IPS-NIHi7 (cell line): ENCODE measurements around the gene CCBE1.
"Not testable (repeated sequence)": the region's sequence is repeated elsewhere in the genome, so short reads cannot be mapped to it uniquely, and the experiment has no call there.

Experiments
- DNase-seq: peaks from one replicate; pipeline ENCODE4 v3.0.0; 2012; ENCODE audit warnings: mixed read lengths; ENCODE audit errors: extremely low spot score

The CCBE1 gene

DNA sequence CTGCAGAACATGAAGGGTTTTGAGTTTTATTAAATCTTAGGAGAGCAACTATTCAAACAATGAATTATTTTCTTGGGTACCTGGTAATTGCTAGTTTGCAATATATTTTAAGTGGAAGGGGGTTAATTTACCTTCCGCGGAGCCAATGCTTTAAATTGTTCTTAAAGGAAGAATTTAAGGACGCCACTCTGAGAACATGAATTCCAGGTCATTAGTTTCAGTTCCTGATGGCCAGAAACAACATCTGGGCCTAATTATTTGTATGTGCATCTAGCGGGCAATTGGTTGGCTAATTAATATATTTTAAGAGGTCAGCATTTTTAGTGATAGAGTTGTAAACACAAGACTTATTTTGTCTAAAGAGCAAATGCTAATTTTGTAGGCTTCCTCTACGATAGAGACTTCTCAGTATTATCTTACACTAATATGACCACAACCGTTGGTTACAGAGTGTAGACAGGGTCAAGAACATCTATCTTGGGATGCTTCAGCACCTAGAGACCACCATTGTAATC is 40.8 kb downstream of the CCBE1 start:
- no peak for DNase-seq

DNA sequence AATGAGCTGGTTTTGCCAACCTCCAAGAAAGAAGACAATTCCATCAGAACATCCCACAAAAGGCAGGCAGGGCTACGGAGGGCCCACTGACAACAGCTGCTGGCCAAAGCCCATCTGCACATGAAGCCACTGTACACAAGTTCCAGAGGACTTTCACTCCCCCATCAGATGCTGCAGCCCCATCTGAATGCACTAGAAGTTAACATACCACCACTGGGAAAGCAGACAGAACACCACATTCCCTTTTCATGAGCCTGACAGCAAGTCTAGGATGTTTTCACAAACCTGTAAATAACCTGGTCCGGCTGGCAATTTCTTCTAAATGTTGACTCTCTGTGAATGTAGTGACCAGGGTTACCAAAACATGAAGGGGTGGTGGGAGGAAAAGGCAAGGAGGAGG is 41.5 kb downstream of the CCBE1 start:
- DNase-seq: no peak

DNA sequence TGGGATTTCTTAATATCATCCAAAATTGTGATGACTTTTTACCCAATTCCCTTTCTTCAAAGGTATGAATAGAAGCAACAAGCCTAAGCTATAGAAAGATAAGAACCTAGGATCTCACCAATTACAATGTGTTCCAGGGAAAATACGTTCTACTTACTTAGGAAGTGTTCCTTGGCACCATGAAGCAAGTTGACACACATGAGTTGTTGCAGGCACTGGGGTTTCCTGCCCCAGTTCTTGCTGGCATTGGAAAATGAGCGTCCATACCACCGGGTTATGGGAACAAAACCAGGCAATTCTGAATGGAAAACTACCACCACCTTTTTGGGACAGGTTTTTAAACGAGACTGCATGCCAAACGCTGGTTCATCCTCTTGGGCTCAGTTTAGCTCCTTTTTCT is 46.2 kb downstream of the CCBE1 start:
- DNase-seq: no peak

DNA sequence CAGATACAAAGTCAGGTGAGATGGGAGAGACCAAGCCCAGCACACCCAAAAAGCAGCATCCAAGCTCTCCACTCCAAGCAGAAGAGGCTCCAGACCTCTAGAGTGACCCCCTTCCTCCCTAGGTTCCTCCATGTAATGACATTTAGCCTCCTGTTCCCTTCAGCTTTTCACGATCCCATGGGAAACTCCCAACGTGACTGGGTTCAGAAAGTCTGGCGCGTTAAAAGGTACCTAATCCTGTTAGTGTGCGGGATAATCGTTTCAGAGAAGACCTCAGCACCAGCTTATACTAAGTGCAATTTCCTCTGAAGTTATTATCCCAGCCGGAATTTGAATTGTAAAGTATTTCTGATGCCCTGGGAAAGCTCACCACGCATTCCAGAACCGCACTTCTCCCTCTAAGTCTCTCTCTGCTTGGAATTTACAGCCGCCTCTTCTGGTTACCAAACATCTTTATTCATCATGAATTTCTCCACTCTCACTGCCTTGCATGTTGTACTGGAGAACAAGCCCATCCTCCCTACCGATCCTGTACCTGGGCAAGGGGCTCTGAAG is 46.9 kb downstream of the CCBE1 start:
- no peak for DNase-seq

DNA sequence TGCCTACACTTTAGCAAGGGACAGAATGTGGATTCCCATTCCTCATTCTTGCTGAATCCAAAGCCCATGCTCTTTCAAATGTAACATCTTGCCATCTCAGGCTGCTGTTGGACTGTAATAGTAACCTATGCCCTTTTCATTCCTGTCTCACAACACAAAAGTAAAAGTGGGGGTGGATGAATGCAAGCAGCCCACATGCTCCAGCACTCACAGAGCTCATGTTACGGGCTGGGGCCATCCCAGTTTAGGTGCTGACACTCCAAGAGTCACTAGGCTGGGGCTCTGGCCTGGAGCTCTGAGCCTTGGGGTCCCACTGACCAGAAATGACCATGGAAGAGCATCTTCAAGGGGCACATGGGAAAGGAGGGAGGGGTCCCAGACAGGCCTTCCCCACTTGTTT is 47.6 kb downstream of the CCBE1 start:
- DNase-seq: no peak

DNA sequence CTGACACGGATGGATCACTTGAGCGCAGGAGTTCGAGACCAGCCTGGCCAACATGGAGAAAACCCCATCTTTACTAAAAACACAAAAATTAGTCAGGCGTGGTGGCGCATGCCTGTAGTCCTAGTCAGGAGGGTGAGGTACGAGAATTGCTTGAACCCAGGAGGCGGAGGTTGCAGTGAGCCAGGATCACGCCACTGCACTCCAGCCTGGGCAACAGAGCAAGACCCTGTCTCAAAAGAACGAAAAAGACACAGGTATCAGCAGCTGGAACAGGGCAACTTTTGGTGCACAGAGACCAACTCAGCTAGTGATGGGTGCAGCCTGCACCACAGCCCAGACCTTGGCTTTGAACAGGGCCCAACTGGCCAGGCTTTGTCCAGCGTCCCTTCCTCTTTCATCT is 48.8 kb downstream of the CCBE1 start:
- DNase-seq: not testable (repeated sequence)

DNA sequence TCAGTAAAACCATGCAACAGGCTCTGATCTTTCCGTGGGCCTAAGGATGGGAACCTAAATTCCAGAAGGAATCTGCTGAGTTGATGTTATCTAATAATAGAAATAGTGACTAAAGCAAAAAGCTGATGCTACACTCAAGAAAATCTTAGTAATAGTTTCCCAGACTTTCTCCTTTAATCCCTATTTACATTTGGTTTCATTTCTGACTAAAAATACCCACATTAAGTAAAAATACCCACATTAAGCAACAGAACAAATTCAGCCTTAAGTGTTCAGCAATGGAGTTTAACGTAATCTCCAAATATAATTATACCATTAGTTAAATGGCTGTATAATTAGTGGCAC is 50.3 kb downstream of the CCBE1 start:
- no peak for DNase-seq

DNA sequence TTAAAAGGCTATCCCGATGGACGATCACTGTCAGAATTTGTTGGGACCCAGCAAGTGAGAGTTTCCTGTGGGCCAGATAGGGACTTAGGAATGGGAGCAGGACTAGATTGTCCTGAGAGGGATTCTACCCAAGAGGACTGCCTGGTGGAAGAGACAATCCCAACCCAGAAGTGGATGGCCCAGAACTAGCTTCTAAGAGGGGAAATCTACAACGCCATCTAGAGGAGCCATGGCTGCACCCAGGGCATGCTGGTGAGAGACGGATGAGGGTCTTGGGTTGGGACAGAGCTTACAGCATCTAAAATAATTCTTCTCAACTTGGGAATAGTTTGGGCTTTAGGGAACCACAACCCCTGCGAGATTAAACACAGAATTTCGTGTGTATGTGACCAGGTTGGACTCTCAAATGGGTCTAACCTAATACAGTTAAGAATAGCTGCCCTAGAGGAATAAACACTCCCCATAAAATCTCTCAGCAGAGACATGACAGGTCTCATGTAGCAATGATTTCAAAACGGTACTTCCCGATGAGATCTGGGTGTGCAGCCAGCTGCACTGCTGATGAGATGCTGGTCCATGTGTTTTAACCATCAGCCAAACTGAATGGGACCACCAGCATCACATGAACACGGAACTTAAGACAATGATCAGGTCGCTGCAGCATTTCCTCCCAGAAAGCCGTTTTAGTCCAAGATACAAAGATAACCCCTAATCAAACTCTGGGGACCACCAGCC is 50.8 kb downstream of the CCBE1 start:
- DNase-seq: peak; percentile 56

DNA sequence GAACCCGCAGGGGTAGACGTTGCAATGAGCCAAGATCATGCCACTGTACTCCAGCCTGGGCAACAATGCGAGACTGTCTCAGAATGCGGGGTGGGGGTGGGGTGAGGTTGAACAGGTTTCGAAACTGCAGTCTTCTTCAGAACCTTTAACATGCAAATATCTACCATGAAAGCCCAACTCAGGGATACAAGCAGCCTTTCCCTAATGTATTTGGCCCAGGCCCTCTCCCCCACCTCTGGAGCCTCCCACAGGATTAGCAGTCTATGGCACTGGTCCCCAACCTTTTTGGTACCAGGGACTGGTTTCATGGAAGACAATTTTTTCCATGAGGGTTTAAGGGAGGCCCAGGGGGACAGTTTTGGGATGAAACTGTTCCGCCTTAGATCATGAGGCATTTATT is 53.5 kb downstream of the CCBE1 start:
- DNase-seq: no peak

DNA sequence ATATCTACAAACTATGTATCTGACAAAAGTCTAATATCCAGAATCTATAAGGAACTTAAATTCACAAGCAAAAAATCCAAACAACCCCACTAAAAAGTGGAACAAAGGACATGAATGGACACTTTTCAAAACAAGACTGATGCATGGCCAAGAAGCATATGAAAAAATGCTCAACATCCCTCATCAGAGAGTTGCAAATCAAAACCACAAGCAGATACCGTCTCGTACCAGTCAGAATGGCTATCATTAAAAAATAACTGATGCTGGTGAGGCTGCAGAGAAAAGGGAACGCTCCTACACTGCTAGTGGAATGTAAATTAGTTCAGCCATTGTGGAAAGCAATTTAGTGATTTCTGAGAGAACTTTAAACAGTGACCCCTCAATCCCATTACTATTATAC is 56.5 kb downstream of the CCBE1 start:
- no peak for DNase-seq

DNA sequence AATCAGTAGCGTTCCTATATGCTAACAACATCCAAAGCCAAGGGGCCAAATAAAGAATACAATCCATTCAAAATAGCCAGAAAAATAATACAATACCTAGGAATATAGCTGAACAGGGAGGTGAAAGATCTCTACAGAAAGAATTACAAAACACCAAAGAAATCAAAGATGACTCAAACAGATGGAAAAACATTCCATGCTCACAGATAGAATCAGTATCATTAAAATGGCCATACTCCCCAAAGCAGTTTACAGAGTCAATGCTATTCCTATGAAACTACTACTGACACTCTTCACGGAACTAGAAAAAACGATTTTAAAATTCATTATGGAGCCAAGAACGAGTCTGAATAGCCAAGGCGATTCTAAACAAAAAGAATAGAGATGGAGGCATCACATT is 57.4 kb downstream of the CCBE1 start:
- no peak for DNase-seq

DNA sequence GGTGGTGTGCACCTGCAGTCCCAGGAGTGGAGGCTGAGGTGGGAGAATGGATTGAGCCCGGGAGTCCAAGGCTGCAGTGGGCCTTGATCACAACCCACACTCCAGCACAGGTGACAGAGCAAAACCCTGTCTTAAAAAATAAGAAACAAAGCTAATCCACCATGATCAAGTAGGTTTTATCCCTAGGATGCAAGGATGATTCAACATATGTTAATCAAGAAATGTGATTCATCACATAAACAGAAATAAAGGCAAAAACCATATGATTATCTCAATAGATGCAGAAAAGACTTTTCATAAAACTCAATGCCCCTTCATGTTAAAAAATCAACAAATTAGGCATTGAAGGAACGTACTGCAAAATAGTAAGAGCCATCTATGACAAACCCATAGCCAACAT is 58.1 kb downstream of the CCBE1 start:
- DNase-seq: no peak

DNA sequence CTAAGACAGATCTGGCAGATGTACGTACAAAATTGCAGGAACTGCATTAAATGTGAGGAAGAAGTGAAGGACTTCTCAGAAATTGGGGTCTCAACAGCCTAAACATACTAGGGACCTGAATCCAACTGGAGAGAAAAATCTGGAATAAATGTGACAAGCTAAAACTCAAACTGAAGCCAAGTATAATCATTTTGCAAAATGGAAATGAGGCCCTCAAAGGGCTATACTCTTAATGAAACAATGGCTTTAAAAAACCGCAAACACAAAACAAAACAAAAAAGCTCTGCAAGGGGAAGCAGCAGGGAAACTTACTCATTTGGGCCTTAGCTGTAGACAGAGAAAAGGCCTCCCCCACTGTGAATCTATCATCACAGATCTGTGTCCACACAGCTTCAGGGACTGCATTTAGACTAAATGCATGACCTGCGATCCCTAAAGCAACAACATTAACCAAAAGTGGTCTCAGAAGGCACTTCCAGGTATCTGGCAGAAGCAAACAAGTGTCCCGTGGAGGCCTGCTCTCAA is 63.2 kb downstream of the CCBE1 start:
- no peak for DNase-seq

DNA sequence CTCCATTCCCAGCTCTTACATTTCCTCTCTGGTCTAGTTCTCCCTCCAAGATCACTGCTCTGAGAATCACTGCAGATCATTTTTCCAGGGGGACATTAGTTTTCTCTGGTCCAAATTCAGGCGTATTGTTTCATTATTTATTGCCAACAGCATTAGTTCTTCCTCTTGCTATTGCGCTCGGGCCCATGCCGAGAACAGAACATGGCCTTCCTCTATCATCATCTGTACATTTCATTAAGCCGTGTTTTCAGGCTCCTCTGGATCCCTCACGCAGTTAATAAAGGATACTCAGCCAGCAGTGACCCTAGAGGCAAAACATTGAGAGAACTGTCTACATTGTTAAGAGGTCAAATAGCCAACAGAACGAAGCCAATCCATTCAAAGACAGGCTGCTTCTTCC is 63.9 kb downstream of the CCBE1 start:
- DNase-seq: no peak

DNA sequence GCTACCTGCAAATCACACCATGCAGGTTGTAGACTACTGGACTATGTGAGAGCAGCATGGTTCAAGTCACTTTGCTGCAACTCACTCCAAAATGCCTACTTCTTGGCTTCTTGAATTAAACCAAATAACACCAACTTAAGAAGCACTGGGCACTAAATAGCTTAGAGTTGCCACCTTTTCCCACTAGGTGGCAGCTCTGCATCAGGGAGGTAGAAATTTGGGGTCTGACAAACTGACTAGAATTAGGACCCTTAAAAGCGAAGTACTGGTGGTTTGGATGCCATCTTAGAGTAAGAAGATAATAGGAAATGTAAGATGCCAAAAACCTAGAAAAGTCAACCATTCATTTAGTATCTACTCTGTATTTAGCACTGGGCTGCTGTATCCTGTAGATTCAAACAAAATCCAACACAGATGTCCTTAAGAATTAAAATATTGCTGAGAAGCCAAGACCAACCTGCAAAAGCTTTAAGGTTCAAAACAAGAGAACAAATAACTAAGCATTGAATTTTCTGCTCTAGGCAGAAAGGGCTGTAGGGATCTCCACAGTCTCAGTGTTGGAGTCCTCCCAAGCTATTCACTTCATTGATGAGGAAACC is 65.5 kb downstream of the CCBE1 start:
- DNase-seq: peak; percentile 64

DNA sequence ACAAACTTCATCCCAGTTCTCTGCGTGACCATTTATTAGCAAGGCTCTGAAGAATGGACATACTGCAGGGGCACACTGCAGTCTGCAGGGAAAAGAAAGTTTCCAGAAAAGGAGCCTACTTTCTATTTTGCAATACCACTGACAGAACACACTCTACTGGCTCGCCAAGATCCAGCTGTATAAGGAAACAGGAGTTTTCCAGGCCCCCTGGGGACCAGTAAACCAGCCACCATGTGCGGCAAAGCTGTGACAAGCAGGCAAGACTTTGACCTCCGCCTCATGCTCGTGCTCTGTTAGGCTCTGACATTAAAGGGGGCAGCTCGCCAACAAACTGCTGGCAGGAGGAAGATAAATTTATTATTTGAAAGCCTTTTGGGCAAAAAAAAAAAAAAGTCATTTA is 67.3 kb downstream of the CCBE1 start:
- no peak for DNase-seq

DNA sequence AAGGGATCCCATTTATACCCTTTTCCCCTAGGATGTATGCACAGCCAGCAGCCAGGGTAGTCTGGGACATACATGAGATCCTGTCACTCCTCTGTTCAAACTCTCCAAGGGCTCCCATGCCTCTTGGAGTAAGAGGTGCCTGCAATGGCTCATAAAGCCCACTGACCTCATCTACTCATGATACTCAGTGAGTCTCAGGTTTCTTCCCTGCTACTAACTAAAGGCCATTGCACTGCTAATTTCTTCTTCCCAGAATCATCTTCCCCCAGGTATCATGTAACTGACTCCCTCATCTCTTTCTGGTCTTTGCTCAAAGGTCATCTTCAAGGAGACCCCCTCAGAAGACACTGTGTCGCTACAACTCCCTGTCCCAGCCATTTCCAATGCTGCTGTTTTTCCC is 68.2 kb downstream of the CCBE1 start:
- DNase-seq: no peak

DNA sequence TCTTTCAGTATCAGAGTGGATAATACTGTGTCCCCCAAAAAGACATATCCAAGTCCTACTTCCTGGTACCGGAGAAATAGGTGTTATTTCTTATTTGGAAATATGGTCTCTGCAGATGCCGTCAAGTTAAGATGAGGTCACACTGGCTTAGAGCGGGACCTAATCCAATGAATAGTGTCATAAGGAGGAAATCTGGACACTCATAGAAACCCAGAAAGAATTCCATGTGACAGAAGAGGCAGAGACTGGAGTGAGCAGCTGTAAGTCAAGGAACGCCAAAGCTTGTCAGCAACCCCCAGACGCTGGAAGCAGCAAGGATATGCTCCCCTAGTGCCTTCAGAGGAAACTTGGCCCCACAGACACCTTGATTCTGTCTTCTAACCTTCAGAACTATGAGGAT is 69.8 kb downstream of the CCBE1 start:
- DNase-seq: no peak

DNA sequence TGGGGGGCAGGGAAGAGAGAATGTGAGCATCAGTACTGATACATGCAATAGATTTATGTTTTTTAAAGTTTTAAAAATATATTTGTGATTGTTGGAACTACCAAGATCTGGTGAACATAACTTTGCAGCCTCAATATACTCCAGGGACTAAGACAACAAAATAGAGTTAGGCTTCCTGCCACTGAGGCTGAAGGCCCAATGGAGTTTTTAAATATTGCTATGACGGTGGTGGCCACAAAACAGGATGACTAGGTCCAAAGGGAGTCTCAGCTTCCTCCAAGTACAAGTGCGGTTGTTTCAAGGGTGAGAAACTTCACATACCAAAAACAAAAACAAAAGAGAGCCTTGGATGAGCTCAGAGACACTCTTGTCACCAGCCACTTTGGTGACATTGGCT is 72.9 kb downstream of the CCBE1 start:
- no peak for DNase-seq

DNA sequence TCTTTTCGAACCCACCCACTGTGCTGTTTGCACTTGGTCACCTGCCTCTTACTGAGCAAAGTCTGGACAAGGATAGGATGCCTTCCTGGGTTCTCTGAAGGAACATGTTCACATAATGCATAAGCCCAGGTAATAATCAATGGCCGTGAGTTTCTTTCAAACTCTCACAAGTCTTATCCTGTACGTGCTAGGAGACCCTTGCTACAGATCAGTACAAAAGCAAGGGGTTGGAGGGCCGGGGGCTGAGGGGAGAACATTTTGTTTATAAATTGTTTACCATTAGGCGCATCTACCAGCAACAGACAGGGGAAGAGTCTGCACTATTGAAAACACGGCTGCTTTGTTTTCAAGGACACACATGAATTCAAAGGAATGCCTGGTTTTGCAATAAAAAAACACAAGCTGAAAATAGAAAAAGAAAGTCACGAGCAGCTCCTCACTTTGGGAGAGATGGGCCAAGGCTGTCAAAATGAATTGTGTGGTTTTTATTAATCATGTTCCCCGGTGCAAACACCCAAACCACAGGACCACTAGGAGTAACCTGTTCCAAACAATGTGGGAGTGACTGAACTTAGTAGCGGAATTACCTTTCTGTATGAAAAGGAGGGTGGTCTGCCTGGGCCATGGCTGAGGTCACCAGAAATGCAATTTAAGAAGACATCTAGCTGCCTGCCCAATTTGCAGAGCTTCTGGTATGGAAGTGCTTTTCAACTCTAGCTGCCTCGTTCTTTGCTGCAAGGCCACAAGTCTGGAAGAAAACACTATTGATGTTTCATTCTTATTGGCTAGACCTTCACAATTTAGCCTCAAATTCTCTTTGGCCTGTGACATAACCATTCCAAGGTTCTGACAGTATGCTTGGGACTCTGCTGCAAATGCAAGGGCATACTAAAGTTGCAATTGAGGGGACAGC is 73.5 kb downstream of the CCBE1 start:
- DNase-seq: no peak

DNA sequence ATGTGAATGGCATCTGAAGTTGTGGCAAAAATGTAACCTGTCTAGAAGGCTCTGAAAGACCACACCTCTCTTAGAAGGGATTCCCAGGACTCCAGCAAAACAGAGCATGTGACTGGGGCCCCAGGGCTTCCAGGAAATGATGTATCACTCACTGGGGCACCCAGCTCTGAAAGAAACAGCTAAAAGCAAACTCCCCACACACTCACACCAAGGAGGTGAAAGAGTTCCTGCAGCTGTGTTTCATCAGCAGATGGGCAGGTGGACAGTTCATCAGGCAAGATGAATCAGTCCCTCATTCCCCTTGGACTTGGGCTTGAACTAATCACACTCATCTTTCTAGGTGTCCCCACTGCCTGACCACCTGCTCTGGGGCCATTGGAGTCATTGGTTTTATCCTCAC is 76.2 kb downstream of the CCBE1 start:
- DNase-seq: no peak

DNA sequence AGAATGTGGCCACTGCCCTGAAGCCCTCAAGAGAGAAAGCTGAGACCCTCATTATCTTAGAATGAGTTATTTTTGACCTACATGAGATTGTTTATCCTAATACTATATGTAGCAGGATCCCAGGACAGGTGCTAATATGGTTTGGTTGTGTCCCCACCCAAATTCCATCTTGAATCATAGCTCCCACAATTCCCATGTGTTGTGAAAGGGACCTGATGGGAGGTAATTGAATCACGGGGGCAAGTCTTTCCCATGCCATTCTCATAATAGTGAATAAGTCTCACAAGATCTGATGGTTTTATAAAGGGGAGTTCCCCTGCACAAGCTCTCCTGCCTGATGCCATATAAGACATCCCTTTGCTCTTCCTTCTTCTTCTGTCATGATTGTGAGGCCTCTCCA is 76.8 kb downstream of the CCBE1 start:
- no peak for DNase-seq
